ENCODE data around the gene HOXA10.

The HOXA10 gene

GRCh38 chr7:27189997-27190748 is 16.1 kb upstream of the HOXA10 start:
- DNase-seq, result no peak

- DNase-seq, result no peak
Observed at GRCh38 chr7:27189295-27189996, 15.3 kb upstream of the HOXA10 start.

GRCh38 chr7:27188386-27189294 is 14.5 kb upstream of the HOXA10 start:
- no peak for DNase-seq

- DNase-seq, result no peak
Observed at GRCh38 chr7:27187475-27188385, 13.6 kb upstream of the HOXA10 start.

GRCh38 chr7:27186668-27187474 is 12.8 kb upstream of the HOXA10 start:
- no peak for DNase-seq

- no peak for DNase-seq
Observed at GRCh38 chr7:27185854-27186667, 11.9 kb upstream of the HOXA10 start.

GRCh38 chr7:27185013-27185853 is 11.1 kb upstream of the HOXA10 start, which contains the start of gene HOXA11:
Gene HOXA11, minus strand, starts transcription at chr7:27185232. Its CDS starts 88 bp downstream, at chr7:27185144.
- DNase-seq, result no peak

GRCh38 chr7:27184337-27185012 is 10.4 kb upstream of the HOXA10 start:
- no peak for DNase-seq

GRCh38 chr7:27183682-27184336 is 9.7 kb upstream of the HOXA10 start:
- no peak for DNase-seq

GRCh38 chr7:27182861-27183681 is 9.0 kb upstream of the HOXA10 start:
- DNase-seq, result no peak

GRCh38 chr7:27182285-27182841 is 8.2 kb upstream of the HOXA10 start:
- no peak for DNase-seq

GRCh38 chr7:27181795-27182275 is 7.7 kb upstream of the HOXA10 start:
- no peak for DNase-seq

GRCh38 chr7:27180431-27181420 is 6.6 kb upstream of the HOXA10 start:
- no peak for DNase-seq

- DNase-seq, result no peak
Observed at GRCh38 chr7:27179503-27180430, 5.6 kb upstream of the HOXA10 start.

All from NCI-H1694 treated with DMSO at 0.1 percent for 48 hours (cell line).